Coronary artery (tissue), 2 donors: ENCODE measurements around the gene GBA3.

Experiments
- DNase-seq: peaks from one replicate; pipeline ENCODE4 v3.0.0-alpha.2; 2017; ENCODE audit warnings: low spot score
- H3K27ac ChIP-seq, 2 donors: fragments of 200-600 bp; sonication (generic); one replicate each; pipeline ENCODE4 v1.5.1; 2016 to 2019
- H3K4me3 ChIP-seq: fragments of 200-600 bp; sonication (generic); 2 replicates; pipeline ENCODE4 v1.5.1; 2016; ENCODE audit warnings: mild to moderate bottlenecking, moderate library complexity
- TF ChIP-seq, protein P1 (sequence below): fragments of 200-600 bp; sonication (generic); IDR thresholded peaks from one replicate; pipeline ENCODE4 v1.5.1; 2019; ENCODE audit warnings: antibody characterized with exemption

Gene GBA3

DNA sequence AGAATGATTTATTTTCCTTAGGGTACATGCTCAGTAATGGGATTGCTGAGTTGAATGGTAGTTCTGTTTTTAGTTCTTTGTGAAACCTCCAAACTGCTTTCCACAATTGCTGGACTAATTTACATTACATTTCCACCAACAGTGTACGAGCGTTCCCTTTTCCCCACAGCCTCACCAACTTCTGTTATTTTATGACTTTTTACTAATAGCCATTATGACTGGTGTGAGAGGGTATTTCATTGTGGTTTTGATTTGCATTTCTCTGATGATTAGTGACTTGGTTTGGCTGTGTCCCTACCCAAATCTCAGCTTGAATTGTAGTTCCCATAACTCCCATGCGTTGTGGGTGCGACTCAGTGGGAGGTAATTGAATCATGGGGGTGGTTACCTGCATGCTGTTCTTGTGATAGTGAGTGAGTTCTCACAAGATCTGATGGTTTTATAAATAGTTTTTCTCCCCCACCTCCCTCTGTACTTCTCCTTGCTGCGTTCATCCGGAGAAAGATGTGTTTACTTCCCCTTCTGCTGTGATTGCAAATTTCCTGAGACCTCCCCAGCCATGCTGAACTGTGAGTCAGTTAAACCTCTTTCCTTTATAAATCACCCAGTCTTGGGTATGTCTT lies 95.1 kb downstream of the GBA3 start:
- H3K4me3 ChIP-seq = no peak overlapping the region
- peak overlapping the region in 1 of 2 donors; percentile 9 for H3K27ac ChIP-seq
- TF ChIP-seq, protein P1, sequence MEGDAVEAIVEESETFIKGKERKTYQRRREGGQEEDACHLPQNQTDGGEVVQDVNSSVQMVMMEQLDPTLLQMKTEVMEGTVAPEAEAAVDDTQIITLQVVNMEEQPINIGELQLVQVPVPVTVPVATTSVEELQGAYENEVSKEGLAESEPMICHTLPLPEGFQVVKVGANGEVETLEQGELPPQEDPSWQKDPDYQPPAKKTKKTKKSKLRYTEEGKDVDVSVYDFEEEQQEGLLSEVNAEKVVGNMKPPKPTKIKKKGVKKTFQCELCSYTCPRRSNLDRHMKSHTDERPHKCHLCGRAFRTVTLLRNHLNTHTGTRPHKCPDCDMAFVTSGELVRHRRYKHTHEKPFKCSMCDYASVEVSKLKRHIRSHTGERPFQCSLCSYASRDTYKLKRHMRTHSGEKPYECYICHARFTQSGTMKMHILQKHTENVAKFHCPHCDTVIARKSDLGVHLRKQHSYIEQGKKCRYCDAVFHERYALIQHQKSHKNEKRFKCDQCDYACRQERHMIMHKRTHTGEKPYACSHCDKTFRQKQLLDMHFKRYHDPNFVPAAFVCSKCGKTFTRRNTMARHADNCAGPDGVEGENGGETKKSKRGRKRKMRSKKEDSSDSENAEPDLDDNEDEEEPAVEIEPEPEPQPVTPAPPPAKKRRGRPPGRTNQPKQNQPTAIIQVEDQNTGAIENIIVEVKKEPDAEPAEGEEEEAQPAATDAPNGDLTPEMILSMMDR = no peak
- DNase-seq = no peak

DNA sequence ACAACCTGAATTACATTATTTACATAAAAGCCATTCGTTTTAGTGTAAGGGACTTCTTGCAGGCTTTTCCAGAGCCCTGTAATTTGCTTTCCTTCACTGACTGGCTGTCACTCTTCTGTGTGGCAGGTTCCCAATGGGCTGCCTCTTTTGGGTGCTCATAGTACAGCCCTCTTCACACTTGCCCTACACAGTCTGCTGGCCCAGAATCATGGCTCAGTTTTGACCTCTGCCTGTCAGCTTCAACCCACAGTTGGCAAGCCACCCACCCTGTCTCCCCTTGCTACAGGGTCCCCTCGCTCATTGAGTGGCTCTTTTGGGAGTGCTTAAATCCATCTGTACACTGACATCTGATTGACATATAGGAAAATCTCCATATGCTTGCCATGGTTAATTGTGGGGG lies 97.9 kb downstream of the GBA3 start:
- TF ChIP-seq, protein P1 = no peak
- peak; percentile 26 for DNase-seq
- H3K27ac ChIP-seq = no peak overlapping the region
- H3K4me3 ChIP-seq = no peak overlapping the region

DNA sequence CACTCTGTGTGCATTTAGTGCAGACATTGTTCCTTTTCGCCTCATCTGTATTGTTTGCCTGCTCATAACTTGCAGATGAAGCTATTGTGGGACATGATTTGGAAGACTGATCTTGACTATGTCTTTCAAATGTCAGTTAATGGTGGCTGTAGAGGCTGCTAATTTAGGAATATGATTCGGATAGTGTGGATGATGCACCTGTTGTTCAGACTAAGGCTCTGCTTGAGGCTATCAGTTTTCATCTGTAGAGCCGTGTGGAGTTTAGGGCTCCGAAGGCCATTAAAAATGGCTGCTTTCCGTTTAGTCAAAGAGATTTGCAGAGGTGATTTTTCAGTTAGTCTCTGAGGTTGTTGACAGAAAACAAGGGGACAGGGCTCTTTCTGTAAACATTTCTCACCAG lies 102.0 kb downstream of the GBA3 start:
- TF ChIP-seq, protein P1 = no peak
- Histone ChIP-seq H3K4me3 (no peak overlapping the region), H3K27ac (no peak overlapping the region)
- DNase-seq = no peak

DNA sequence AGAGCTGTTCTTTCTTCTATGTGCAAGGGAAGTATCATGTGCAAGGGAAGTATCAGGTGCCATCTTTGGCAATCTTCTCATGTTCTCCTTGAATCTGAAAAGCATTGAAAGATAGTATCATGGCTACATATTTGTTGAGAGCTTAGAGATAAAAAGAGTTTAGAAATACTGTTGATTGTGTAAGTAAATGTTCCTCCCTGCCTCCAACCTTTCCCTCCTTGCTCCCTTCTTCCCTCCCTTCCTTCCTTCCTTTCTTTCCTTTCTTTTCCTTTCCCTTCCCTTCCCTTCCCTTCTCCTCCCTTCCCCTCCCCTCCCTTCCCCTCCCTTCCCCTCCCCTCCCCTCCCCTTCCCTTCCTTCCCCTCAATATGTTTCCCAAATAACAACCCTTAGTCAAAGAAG lies 108.7 kb downstream of the GBA3 start:
- no peak overlapping the region for H3K4me3 ChIP-seq
- H3K27ac ChIP-seq = no peak overlapping the region
- TF ChIP-seq, protein P1 = no peak
- DNase-seq = no peak

DNA sequence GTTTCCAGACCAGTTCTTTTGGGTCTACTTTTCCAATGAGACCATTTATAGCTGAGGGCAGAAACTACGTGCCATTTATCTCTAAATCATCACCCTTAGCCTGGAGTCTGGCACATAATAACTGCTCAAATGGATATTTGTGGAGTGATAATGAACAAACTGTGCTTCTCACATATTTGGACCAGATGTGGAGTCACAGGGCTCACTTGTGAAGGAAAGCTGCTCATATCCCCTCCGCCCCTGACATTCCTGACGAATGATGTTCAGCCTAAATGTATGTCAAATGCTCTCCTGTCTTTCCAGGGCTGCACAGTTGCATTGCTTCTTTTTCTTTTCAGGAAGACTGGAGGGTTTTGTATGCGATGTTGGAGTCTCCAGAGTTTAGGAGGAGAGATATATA lies 110.1 kb downstream of the GBA3 start:
- no peak overlapping the region for H3K4me3 ChIP-seq
- DNase-seq = no peak
- no peak overlapping the region for H3K27ac ChIP-seq
- TF ChIP-seq, protein P1 = no peak

DNA sequence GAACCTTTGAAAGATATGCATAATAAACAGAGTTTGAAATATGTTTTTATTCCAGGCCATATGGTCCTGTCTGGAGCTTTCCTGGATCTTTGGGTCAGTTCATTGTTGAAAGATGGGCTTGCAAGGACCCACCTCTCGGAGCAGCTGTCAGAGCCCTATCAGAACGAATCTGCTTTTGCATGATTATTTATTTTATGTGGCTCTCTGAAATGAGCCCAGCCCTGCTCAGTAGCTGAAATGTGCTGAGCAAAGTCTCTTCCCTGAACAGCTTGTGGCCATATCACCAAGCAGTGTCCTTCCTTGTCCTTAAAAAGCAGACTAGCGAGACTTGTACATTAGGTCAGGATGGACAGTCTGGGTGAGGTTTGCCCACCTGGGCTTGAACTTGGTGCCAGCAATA lies 110.8 kb downstream of the GBA3 start:
- Histone ChIP-seq H3K4me3 (no peak overlapping the region), H3K27ac (no peak overlapping the region)
- TF ChIP-seq, protein P1 = no peak
- DNase-seq = no peak

DNA sequence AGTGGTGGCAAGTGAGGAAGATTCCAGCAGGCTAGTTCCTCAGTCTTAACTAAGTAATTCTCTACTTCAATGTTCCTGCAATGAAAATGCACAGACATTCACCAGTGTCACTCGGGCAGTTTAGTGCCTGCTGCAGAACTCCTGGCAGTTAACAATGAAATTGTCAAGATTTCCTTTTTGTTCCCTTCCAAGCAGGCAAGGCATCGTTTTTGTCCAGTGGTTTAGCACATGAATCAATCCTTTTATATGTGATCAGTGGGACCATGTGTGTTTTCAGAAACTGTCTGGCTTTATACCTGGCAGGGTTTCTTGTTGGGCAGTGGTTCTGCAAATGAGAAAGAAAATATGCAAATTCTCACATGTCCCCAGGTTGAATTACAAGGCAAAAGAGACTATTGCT lies 122.2 kb downstream of the GBA3 start:
- H3K27ac ChIP-seq = no peak overlapping the region
- no peak overlapping the region for H3K4me3 ChIP-seq
- no peak for DNase-seq
- TF ChIP-seq, protein P1 = no peak
